BE2C (cell line): ENCODE data around the gene CDC42EP4.
A peak's percentile ranks its signal among the peaks of the same experiment; 100 is the strongest.

ENCODE experiments used
- DNase-seq: peaks from one replicate; pipeline ENCODE4 v3.0.0-alpha.2; 2020
- H3K27me3 ChIP-seq: fragments of 250-450 bp; sonication (Bioruptor Pico); 2 replicates; pipeline ENCODE4 v1.5.1; 2020; ENCODE audit warnings: mild to moderate bottlenecking
- H3K36me3 ChIP-seq: fragments of 250-450 bp; sonication (Bioruptor Pico); 2 replicates; pipeline ENCODE4 v1.5.1; 2020; ENCODE audit warnings: mild to moderate bottlenecking
- H3K4me1 ChIP-seq: fragments of 250-450 bp; sonication (Bioruptor Pico); 2 replicates; pipeline ENCODE4 v1.5.1; 2020
- H3K4me3 ChIP-seq: 2 replicates; pipeline ENCODE4 v1.5.1; 2011; ENCODE audit warnings: low read depth, low read length
- H3K9me3 ChIP-seq: fragments of 250-450 bp; sonication (Bioruptor Pico); 2 replicates; pipeline ENCODE4 v1.5.1; 2020
- CTCF ChIP-seq: IDR thresholded peaks from 2 replicates; pipeline ENCODE4 v1.5.1; 2012; ENCODE audit warnings: mild to moderate bottlenecking, low read depth, low read length

CDC42EP4 gene

GRCh38 chr17:73281928-73282327 lies 29.9 kb downstream of the CDC42EP4 start:
- DNase-seq, result peak; percentile 26
- Histone ChIP-seq H3K27me3 (no peaks in the 10 kb centered on the region), H3K9me3 (no peaks in the 10 kb centered on the region), H3K36me3 (peaks cover 21% of the 10 kb centered on the region), H3K4me1 (peaks cover 24% of the 10 kb centered on the region), H3K4me3 (no peak overlapping the region)
- TF ChIP-seq CTCF, result no peak

DNA sequence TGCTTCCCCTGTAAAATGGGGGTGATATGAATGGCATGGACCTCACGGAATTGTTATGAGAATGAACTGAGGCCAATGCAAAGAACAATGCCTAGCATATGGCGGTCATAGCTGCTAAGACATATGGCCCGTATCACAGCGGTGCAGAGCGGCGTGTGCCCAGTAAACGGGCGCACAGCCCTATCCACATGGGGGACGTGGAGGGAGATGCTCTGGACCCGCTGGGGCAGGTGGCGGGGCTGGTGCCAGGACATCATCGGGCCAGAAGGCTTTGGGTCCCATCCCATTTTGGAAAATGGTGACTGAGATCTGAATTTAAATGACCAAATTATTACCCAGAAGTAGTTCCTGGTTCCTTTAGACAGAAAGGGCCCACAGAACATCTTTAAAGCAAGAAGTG lies 31.6 kb downstream of the CDC42EP4 start:
- peaks cover 6% of the 10 kb centered on the region for H3K36me3 ChIP-seq
- H3K4me1 ChIP-seq, result peaks cover 22% of the 10 kb centered on the region
- TF ChIP-seq CTCF, result no peak
- H3K4me3 ChIP-seq, result no peak overlapping the region
- H3K27me3 ChIP-seq, result no peaks in the 10 kb centered on the region
- no peak for DNase-seq
- H3K9me3 ChIP-seq, result no peaks in the 10 kb centered on the region

DNA sequence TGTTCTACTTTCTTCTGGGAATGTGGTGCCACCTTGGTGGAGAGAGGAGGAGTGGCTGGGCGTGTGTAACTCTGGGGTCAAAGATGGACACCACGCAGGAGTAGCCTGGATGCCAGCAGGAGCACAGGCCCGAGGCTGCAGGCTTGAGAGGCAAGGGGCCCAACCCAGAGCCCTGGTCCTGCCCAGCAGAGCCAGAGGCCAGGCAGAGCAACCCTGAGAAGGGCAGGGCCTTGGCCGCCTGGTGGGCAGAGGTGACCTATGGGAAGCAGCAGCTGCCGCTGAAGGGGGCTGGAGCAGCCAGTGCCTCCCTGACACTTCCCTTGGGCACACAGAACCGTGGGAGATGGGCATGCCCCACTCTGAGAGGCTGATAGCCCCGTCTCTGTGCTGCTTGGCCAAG lies 32.1 kb downstream of the CDC42EP4 start:
- peaks cover 4% of the 10 kb centered on the region for H3K36me3 ChIP-seq
- no peaks in the 10 kb centered on the region for H3K27me3 ChIP-seq
- peaks cover 17% of the 10 kb centered on the region for H3K4me1 ChIP-seq
- no peak for DNase-seq
- no peak overlapping the region for H3K4me3 ChIP-seq
- no peak for TF ChIP-seq CTCF
- H3K9me3 ChIP-seq, result no peaks in the 10 kb centered on the region

- DNase-seq, result peak; percentile 58
- Histone ChIP-seq H3K27me3 (no peaks in the 10 kb centered on the region), H3K9me3 (no peaks in the 10 kb centered on the region), H3K36me3 (peaks cover 4% of the 10 kb centered on the region), H3K4me3 (no peak overlapping the region), H3K4me1 (peaks cover 12% of the 10 kb centered on the region)
- TF ChIP-seq CTCF, result no peak
These were observed 33.0 kb downstream of the CDC42EP4 start for GRCh38 chr17:73278465-73279453.

DNA sequence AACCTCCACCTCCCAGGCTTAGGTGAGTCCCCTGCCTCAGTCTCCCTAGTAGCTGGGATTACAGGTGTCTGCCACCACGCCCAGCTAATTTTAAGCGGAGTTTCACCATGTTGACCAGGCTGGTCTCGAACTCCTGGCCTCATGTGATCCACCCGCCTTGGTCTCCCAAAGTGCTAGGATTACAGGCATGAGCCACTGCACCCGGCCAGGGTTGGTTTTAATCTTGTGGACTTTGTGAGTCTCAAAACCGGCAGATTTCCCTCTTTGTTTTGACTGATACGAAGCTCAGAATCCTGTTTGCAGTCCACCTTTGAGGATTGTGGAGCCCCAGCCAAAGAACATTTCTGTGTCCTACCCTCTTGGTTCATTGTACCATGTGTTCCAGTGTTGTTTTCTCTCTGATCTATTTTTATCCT lies 33.7 kb downstream of the CDC42EP4 start:
- TF ChIP-seq CTCF, result no peak
- no peak for DNase-seq
- H3K4me1 ChIP-seq, result peaks cover 9% of the 10 kb centered on the region

GRCh38 chr17:73274490-73274889 lies 37.3 kb downstream of the CDC42EP4 start:
- Histone ChIP-seq H3K4me3 (no peak overlapping the region), H3K36me3 (no peaks in the 10 kb centered on the region), H3K4me1 (peaks cover 9% of the 10 kb centered on the region), H3K9me3 (no peaks in the 10 kb centered on the region), H3K27me3 (no peaks in the 10 kb centered on the region)
- TF ChIP-seq CTCF, result no peak
- DNase-seq, result no peak

More for the DNA sequence above, 33.7 kb downstream of the CDC42EP4 start:
- peaks cover 4% of the 10 kb centered on the region; the same call in 1 of the 2 replicates for H3K36me3 ChIP-seq
- H3K9me3 ChIP-seq, result no peaks in the 10 kb centered on the region
- H3K4me3 ChIP-seq, result no peak overlapping the region
- no peaks in the 10 kb centered on the region for H3K27me3 ChIP-seq
